Prostate gland (tissue), 2 donors: Measurements from ENCODE around the gene MPP2. TPM values are rescaled to one million over a fixed set of nuclear protein-coding genes. Genes with fewer than 3 reads are reported as not detected.

Experiments
- DNase-seq: peaks from one replicate; pipeline ENCODE4 v3.0.0-alpha.2; 2019; ENCODE audit warnings: low spot score
- H3K27ac ChIP-seq, 2 donors: fragments of 200-600 bp; sonication (generic); 2 replicates each; pipeline ENCODE4 v1.5.1; 2017 to 2019
- H3K27me3 ChIP-seq: fragments of 200-600 bp; sonication (generic); replicated peaks from 2 replicates; pipeline ENCODE4 v1.5.1; 2019; ENCODE audit not compliant: insufficient read depth
- H3K36me3 ChIP-seq, 2 donors: fragments of 200-600 bp; sonication (generic); 1 replicate in 1 of 2; 2 replicates in 1 of 2; pipeline versions ENCODE4 v1.5.1 to v1.8.1; 2017 to 2019
- H3K4me1 ChIP-seq: fragments of 200-600 bp; sonication (generic); replicated peaks from 2 replicates; pipeline ENCODE4 v1.5.1; 2019
- H3K4me3 ChIP-seq, 2 donors: fragments of 200-600 bp; sonication (generic); 2 replicates each; pipeline ENCODE4 v1.5.1; 2017 to 2019
- H3K9me3 ChIP-seq: fragments of 200-600 bp; sonication (generic); 2 replicates; pipeline ENCODE4 v1.5.1; 2017
- POLR2A ChIP-seq: fragments of 450-650 bp; IDR thresholded peaks from one replicate; pipeline ENCODE4 v1.6.1; 2016; ENCODE audit warnings: antibody characterized with exemption, mild to moderate bottlenecking
- POLR2AphosphoS5 ChIP-seq: sonication (generic); formaldehyde crosslinking; IDR thresholded peaks from one replicate; pipeline ENCODE4 v1.6.1; 2017; ENCODE audit warnings: antibody characterized with exemption
- WGBS: methylation state at CpG from one replicate; pipeline ENCODE4 v1.1.5; 2018; 5-methylcytosine and 5-hydroxymethylcytosine counted together
- intact Hi-C: fragments of 100-400 bp; cut with DNase I; formaldehyde crosslinking; loops from one replicate; pipeline ENCODE4 v1.14.2; 2022
- total RNA-seq, 2 donors: library from RNA; depleted of rRNA; stranded (reverse); fragments of >200 nt; gene quantifications; one replicate each; pipeline ENCODE4 v1.1.0, GENCODE V29; 2016
- TF ChIP-seq, protein P1 (sequence below), 4 experiments: fragments of 200-600 bp in 2 of 4; fragments of 450-650 bp in 2 of 4; sonication (generic) in 2 of 4; IDR thresholded peaks; 1 replicate in 3 of 4; 2 replicates in 1 of 4; pipeline ENCODE4 v1.5.1; 2016 to 2019; ENCODE audit warnings: antibody characterized with exemption in 4 of 4, mild to moderate bottlenecking in 2 of 4, moderate library complexity in 2 of 4

The MPP2 gene
- total RNA-seq, 2 donors from 2014 or later, result 14.9 to 17.7 TPM

DNA sequence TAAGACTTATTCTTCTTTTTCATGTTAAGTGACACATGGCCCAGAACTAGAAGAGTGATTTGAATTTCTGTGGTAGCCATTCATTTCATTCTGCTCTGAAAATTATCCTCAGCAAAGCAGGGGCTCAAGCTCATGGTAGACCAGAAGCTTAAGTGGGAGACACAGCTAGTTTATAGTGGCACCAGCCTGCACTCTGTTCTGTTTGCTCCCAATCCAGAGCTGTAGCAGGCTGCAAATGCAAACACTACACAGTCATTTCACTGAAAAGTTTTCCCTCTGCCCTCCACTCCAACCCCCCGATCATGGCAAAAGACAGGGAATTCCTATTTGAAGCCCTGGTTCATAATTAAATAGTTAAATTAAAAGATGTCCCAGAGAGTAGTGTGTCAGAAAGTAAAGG, 17.1 kb downstream of the MPP2 start:
- no peaks in the 10 kb centered on the region for H3K4me1 ChIP-seq
- no peaks in the 10 kb centered on the region for H3K9me3 ChIP-seq
- TF ChIP-seq POLR2A (no peak), POLR2AphosphoS5 (no peak)
- TF ChIP-seq, protein P1, sequence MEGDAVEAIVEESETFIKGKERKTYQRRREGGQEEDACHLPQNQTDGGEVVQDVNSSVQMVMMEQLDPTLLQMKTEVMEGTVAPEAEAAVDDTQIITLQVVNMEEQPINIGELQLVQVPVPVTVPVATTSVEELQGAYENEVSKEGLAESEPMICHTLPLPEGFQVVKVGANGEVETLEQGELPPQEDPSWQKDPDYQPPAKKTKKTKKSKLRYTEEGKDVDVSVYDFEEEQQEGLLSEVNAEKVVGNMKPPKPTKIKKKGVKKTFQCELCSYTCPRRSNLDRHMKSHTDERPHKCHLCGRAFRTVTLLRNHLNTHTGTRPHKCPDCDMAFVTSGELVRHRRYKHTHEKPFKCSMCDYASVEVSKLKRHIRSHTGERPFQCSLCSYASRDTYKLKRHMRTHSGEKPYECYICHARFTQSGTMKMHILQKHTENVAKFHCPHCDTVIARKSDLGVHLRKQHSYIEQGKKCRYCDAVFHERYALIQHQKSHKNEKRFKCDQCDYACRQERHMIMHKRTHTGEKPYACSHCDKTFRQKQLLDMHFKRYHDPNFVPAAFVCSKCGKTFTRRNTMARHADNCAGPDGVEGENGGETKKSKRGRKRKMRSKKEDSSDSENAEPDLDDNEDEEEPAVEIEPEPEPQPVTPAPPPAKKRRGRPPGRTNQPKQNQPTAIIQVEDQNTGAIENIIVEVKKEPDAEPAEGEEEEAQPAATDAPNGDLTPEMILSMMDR (IDR thresholded peaks at IDR 0.05), result no peak
- H3K27ac ChIP-seq, result no peak overlapping the region
- H3K27me3 ChIP-seq, result no peaks in the 10 kb centered on the region
- no peak for DNase-seq
- no peak overlapping the region for H3K4me3 ChIP-seq
- WGBS, result 94% methylated on average over 1 of the region's 1 CpG
- no peaks in the 10 kb centered on the region for H3K36me3 ChIP-seq
- intact Hi-C loops, result no loop called here

- Histone ChIP-seq H3K9me3 (no peaks in the 10 kb centered on the region), H3K4me1 (no peaks in the 10 kb centered on the region), H3K36me3 (no peaks in the 10 kb centered on the region), H3K27ac (no peak overlapping the region), H3K4me3 (no peak overlapping the region), H3K27me3 (no peaks in the 10 kb centered on the region)
- WGBS, result 77% methylated on average over 4 of the region's 4 CpGs
- TF ChIP-seq POLR2AphosphoS5 (no peak), POLR2A (no peak)
- TF ChIP-seq, protein P1 (IDR thresholded peaks at IDR 0.05), result no peak
- DNase-seq, result no peak
- intact Hi-C loops, result no loop called here
These were observed 18.8 kb downstream of the MPP2 start for GRCh38 chr17:43888548-43888947.

DNA sequence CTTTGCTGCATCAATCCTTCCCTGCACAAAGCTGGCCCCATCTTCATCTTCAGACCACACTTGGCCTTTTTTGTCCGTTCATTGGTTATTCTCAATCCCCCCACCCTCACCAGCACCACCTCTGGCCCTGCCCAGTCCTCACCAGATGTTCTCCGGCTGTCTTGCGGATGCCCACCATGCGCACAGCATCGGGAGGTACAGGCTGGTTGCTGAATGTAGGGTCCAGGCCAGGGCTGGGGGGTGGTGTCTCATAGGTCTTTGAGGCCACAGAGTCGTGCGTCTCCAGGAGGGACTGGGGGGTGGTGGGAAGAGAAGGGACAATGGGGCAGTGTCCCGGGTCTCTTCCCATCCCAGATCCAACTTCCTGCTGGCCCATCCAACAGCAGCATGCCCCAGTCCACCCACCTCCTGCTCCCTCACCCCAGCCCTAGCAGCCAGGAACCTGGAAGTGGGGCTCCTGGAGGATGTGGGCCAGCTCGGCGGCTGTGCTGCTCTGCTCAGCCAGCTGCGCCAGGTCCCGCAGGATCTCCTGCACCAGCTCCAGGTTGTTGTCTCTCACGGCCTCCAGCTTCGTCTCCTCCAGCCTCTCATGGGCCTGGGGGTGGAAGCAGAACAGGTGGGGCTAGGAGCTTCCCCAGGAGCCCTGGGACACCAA, 24.4 kb downstream of the MPP2 start:
- no peak overlapping the region for H3K4me3 ChIP-seq
- 80% methylated on average over 14 of the region's 14 CpGs for WGBS

GRCh38 chr17:43881758-43882505, 25.4 kb downstream of the MPP2 start:
- DNase-seq, result no peak
- Histone ChIP-seq H3K27ac (no peak overlapping the region), H3K4me3 (no peak overlapping the region), H3K36me3 (no peaks in the 10 kb centered on the region), H3K27me3 (no peaks in the 10 kb centered on the region), H3K9me3 (no peaks in the 10 kb centered on the region), H3K4me1 (no peaks in the 10 kb centered on the region)
- 91% methylated on average over 20 of the region's 27 CpGs for WGBS
- intact Hi-C loops, result no loop called here
- TF ChIP-seq POLR2AphosphoS5 (no peak), POLR2A (no peak)
- TF ChIP-seq, protein P1 (IDR thresholded peaks at IDR 0.05), result no peak

More for the DNA sequence above, 24.4 kb downstream of the MPP2 start:
- intact Hi-C loops, result no loop called here
- Histone ChIP-seq H3K36me3 (no peaks in the 10 kb centered on the region), H3K9me3 (no peaks in the 10 kb centered on the region), H3K27me3 (no peaks in the 10 kb centered on the region), H3K27ac (no peak overlapping the region), H3K4me1 (no peaks in the 10 kb centered on the region)
- no peak for DNase-seq
- TF ChIP-seq POLR2A (no peak), POLR2AphosphoS5 (no peak)
- TF ChIP-seq, protein P1 (IDR thresholded peaks at IDR 0.05), result no peak
